Tibial nerve (tissue), 4 donors: Measurements from ENCODE around the gene OCLN. TPM values are rescaled to one million over a fixed set of nuclear protein-coding genes. Genes with fewer than 3 reads are reported as not detected.
"Not testable (repeated sequence)": the region's sequence is repeated elsewhere in the genome, so short reads cannot be mapped to it uniquely, and the experiment has no call there.

ENCODE experiments used
- DNase-seq, 2 donors: peaks; one replicate each; pipeline ENCODE4 v3.0.0-alpha.2; 2019; ENCODE audit warnings: low spot score in 2 of 2
- H3K27ac ChIP-seq, 4 donors: fragments of 200-600 bp; sonication (generic) in 3 of 4; one replicate each; pipeline ENCODE4 v1.5.1; 2017 to 2019; ENCODE audit warnings: mild to moderate bottlenecking in 1 of 4
- H3K27me3 ChIP-seq, 2 donors: fragments of 200-600 bp; sonication (generic) in 1 of 2; one replicate each; pipeline versions ENCODE4 v1.5.1 to v1.6.0; 2017 to 2019
- H3K36me3 ChIP-seq, 3 donors: fragments of 200-600 bp; sonication (generic); one replicate each; pipeline ENCODE4 v1.5.1; 2018 to 2019
- H3K4me1 ChIP-seq, 4 donors: fragments of 200-600 bp; sonication (generic) in 3 of 4; one replicate each; pipeline ENCODE4 v1.5.1; 2017 to 2019
- H3K4me3 ChIP-seq, 4 donors: fragments of 200-600 bp; sonication (generic) in 3 of 4; one replicate each; pipeline ENCODE4 v1.5.1; 2017 to 2019; ENCODE audit warnings: mild to moderate bottlenecking in 1 of 4, moderate library complexity in 1 of 4
- H3K9me3 ChIP-seq, 4 donors: fragments of 200-600 bp; sonication (generic) in 3 of 4; one replicate each; pipeline ENCODE4 v1.5.1; 2017 to 2019
- CTCF ChIP-seq, 5 experiments: fragments of 200-600 bp in 3 of 5; fragments of 450-650 bp in 2 of 5; sonication (generic) in 3 of 5; IDR thresholded peaks; one replicate each; pipeline ENCODE4 v1.5.1; 2016 to 2019; ENCODE audit warnings: antibody characterized with exemption in 5 of 5, mild to moderate bottlenecking in 3 of 5, moderate library complexity in 2 of 5
- WGBS, 2 donors: methylation state at CpG; one replicate each; pipeline ENCODE4 v1.1.5; 2018; 5-methylcytosine and 5-hydroxymethylcytosine counted together
- small RNA-seq: library from RNA; depleted of rRNA; stranded (forward); fragments of <200 nt; gene quantifications from one replicate; pipeline ENCODE3, GENCODE V24; 2016
- total RNA-seq, 4 donors: library from RNA; depleted of rRNA; stranded (reverse); fragments of >200 nt; gene quantifications; one replicate each; pipeline ENCODE4 v1.1.0, GENCODE V29; 2016

Gene OCLN
- total RNA-seq, 4 donors from 2014 or later = 8.1 to 13.8 (median 9.2) TPM

- H3K9me3 ChIP-seq, H3K36me3 ChIP-seq, H3K4me1 ChIP-seq, H3K27me3 ChIP-seq: not testable (repeated sequence)
- 1 to 3% methylated on average over 7 to 21 of the region's 40 CpGs for WGBS, 2 donors
- TF ChIP-seq CTCF (IDR thresholded peaks at IDR 0.05) = peak in 2 of 5 experiments; percentile 15 to 21
- peak; percentile 16 to 34 for DNase-seq
- H3K4me3 ChIP-seq = peak within 1 kb of the TSS; percentile 24 to 55 (median 40)
- peak within 1 kb of the TSS in 1 of 4 donors; percentile 26 for H3K27ac ChIP-seq
Observed at GRCh38 chr5:69559908-69560330, 67.3 kb downstream of the OCLN start, which contains the start of gene GTF2H2C. Gene GTF2H2C, plus strand, starts transcription at chr5:69560191. Its CDS starts 4,942 bp downstream, at chr5:69565133.

GRCh38 chr5:69560587-69561431 is 68.2 kb downstream of the OCLN start:
- not testable (repeated sequence) for H3K27me3 ChIP-seq, DNase-seq, H3K9me3 ChIP-seq, H3K36me3 ChIP-seq, H3K27ac ChIP-seq, H3K4me1 ChIP-seq
- H3K4me3 ChIP-seq = peak overlapping the region; percentile 14 to 44 (median 26)
- 48 to 59% methylated on average over 20 to 22 of the region's 31 CpGs for WGBS, 2 donors

GRCh38 chr5:69566172-69566571 is 73.6 kb downstream of the OCLN start:
- not testable (repeated sequence) for H3K27ac ChIP-seq, H3K9me3 ChIP-seq, DNase-seq, H3K4me1 ChIP-seq, H3K4me3 ChIP-seq, H3K36me3 ChIP-seq, H3K27me3 ChIP-seq
- 83 to 87% methylated on average over 2 of the region's 2 CpGs for WGBS, 2 donors

GRCh38 chr5:69568072-69568471 is 75.5 kb downstream of the OCLN start:
- not testable (repeated sequence) for H3K27me3 ChIP-seq, H3K4me3 ChIP-seq, H3K4me1 ChIP-seq, H3K36me3 ChIP-seq, DNase-seq, H3K9me3 ChIP-seq, H3K27ac ChIP-seq
- 70 to 82% methylated on average over 1 of the region's 2 CpGs for WGBS, 2 donors

- DNase-seq, H3K27ac ChIP-seq, H3K36me3 ChIP-seq, H3K4me3 ChIP-seq, H3K4me1 ChIP-seq, H3K27me3 ChIP-seq, H3K9me3 ChIP-seq: not testable (repeated sequence)
- WGBS, 2 donors = no CpG with 5 or more reads among the region's 2 CpGs
Observed at GRCh38 chr5:69583356-69583755, 90.8 kb downstream of the OCLN start.

GRCh38 chr5:69596114-69596840 is 103.7 kb downstream of the OCLN start:
- H3K4me3 ChIP-seq, H3K27me3 ChIP-seq, H3K4me1 ChIP-seq, H3K36me3 ChIP-seq, H3K9me3 ChIP-seq, H3K27ac ChIP-seq, DNase-seq: not testable (repeated sequence)
- WGBS, 2 donors = 73% methylated on average over 2 of the region's 7 CpGs; no CpG with 5 or more reads in 1 of the 2 donors

GRCh38 chr5:69601947-69602346 is 109.4 kb downstream of the OCLN start:
- not testable (repeated sequence) for H3K4me3 ChIP-seq, H3K27ac ChIP-seq, DNase-seq, H3K36me3 ChIP-seq, H3K4me1 ChIP-seq, H3K9me3 ChIP-seq, H3K27me3 ChIP-seq
- WGBS, 2 donors = 90% methylated on average over 2 of the region's 6 CpGs; no CpG with 5 or more reads in 1 of the 2 donors

GRCh38 chr5:69606839-69607238 is 114.2 kb downstream of the OCLN start:
- not testable (repeated sequence) for DNase-seq, H3K27ac ChIP-seq, H3K4me1 ChIP-seq, H3K36me3 ChIP-seq, H3K4me3 ChIP-seq, H3K27me3 ChIP-seq, H3K9me3 ChIP-seq
- 62 to 78% methylated on average over 3 of the region's 6 CpGs for WGBS, 2 donors

Small RNA genes lying within 50 kb of the gene (small RNA-seq; reads per million reads assigned to genes)
- not detected for gene RN7SL616P
- gene RNU6-724P = not detected
- gene RPS27P14 = not detected

Other genes with a start within 250 kb of the OCLN start
- 10 to 100 TPM in 2 of 4 donors, 1 to 10 TPM in 2; 5.7 to 10.3 (median 8.3) TPM for gene CCDC125, start 160.0 kb upstream of the OCLN start, total RNA-seq
- gene AK6, start 123.3 kb upstream of the OCLN start, total RNA-seq = 10 to 100 TPM in 2 of 4 donors, 1 to 10 TPM in 2; 8.4 to 40.8 (median 15.3) TPM
- 10 to 100 TPM; 17.7 to 40.9 (median 29.8) TPM for gene TAF9, start 123.3 kb upstream of the OCLN start, total RNA-seq
- gene RAD17, start 123.0 kb upstream of the OCLN start, total RNA-seq = 10 to 100 TPM; 11.4 to 27.8 (median 19.0) TPM
- 1 to 10 TPM in 2 of 4 donors, under 1 TPM in 2; 0.59 to 1.3 (median 1.0) TPM for gene MARVELD2, start 77.7 kb upstream of the OCLN start, total RNA-seq
- gene GTF2H2C, start 67.4 kb downstream of the OCLN start, total RNA-seq = 10 to 100 TPM; 10.8 to 20.3 (median 19.2) TPM